Suprapubic skin (tissue), 3 donors: ENCODE results near the gene SYNE2.

Experiments
- POLR2A ChIP-seq, 2 donors: fragments of 450-650 bp; IDR thresholded peaks; one replicate each; pipeline ENCODE4 v1.6.1; 2017; ENCODE audit warnings: antibody characterized with exemption in 2 of 2, mild to moderate bottlenecking in 2 of 2, moderate library complexity in 2 of 2
- TF ChIP-seq, protein P1 (sequence below), 2 donors: fragments of 200-600 bp in 1 of 2; fragments of 450-650 bp in 1 of 2; sonication (generic) in 1 of 2; IDR thresholded peaks; one replicate each; pipeline ENCODE4 v1.5.1; 2016 to 2019; ENCODE audit warnings: antibody characterized with exemption in 2 of 2, mild to moderate bottlenecking in 1 of 2, moderate library complexity in 1 of 2

DNA sequence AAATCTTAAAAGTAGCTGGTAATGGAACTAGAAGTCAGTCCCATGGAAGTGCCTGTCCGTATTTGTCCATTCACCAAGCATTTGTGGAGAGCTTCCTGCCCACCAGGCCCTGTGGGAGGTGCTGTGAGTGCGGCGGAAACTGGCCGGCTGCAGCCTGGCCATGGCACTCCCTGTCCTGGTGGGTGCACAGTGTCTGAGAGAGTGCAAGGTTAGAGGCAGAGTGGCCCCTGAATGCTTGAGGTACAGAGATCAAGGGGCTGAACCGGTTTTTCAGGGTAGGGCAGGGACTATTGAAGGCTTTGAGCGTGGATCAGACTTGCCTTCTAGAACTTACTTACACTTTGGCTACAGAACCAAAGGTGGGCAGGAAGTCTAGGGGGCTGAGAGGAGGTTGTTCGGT, 348.5 kb downstream of the SYNE2 start:
- TF ChIP-seq, protein P1, sequence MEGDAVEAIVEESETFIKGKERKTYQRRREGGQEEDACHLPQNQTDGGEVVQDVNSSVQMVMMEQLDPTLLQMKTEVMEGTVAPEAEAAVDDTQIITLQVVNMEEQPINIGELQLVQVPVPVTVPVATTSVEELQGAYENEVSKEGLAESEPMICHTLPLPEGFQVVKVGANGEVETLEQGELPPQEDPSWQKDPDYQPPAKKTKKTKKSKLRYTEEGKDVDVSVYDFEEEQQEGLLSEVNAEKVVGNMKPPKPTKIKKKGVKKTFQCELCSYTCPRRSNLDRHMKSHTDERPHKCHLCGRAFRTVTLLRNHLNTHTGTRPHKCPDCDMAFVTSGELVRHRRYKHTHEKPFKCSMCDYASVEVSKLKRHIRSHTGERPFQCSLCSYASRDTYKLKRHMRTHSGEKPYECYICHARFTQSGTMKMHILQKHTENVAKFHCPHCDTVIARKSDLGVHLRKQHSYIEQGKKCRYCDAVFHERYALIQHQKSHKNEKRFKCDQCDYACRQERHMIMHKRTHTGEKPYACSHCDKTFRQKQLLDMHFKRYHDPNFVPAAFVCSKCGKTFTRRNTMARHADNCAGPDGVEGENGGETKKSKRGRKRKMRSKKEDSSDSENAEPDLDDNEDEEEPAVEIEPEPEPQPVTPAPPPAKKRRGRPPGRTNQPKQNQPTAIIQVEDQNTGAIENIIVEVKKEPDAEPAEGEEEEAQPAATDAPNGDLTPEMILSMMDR (IDR thresholded peaks at IDR 0.05): no peak
- no peak for TF ChIP-seq POLR2A (IDR thresholded peaks at IDR 0.05)
